IPS DF 6.9 (cell line): ENCODE measurements around the gene MOB3C.

Experiments used
- DNase-seq: peaks from one replicate; pipeline ENCODE4 v3.0.0-alpha.2; 2013; ENCODE audit warnings: low read depth, low spot score
- H3K27ac ChIP-seq: one replicate; pipeline ENCODE4 v1.5.1; 2013; ENCODE audit warnings: low read length, control low read depth
- H3K27me3 ChIP-seq: 2 replicates; pipeline ENCODE4 v1.6.1; 2013; ENCODE audit warnings: mild to moderate bottlenecking, low read length; ENCODE audit not compliant: control insufficient read depth, insufficient read depth
- H3K36me3 ChIP-seq: 2 replicates; pipeline ENCODE4 v1.6.1; 2013; ENCODE audit warnings: low read length; ENCODE audit not compliant: control insufficient read depth, insufficient read depth
- H3K4me1 ChIP-seq: 2 replicates; pipeline ENCODE4 v1.6.1; 2013; ENCODE audit warnings: low read length; ENCODE audit not compliant: control insufficient read depth, insufficient read depth
- H3K4me3 ChIP-seq: 2 replicates; pipeline ENCODE4 v1.5.1; 2013; ENCODE audit warnings: mild to moderate bottlenecking, low read length
- H3K9me3 ChIP-seq: 2 replicates; pipeline ENCODE4 v1.6.1; 2013; ENCODE audit warnings: low read length, inconsistent platforms; ENCODE audit not compliant: control insufficient read depth, insufficient read depth
- WGBS: extraction: QIAGEN DNeasy Blood & Tissue Kit; methylation state at CpG from one replicate; pipeline ENCODE4 v1.1.7; 2013; ENCODE audit warnings: mixed read lengths, missing lambda C conversion rate; ENCODE audit not compliant: insufficient read length, insufficient coverage; 5-methylcytosine and 5-hydroxymethylcytosine counted together

Gene MOB3C

GRCh38 chr1:46577671-46578070, 38.9 kb downstream of the MOB3C start:
- no peak overlapping the region for H3K27ac ChIP-seq
- H3K4me3 ChIP-seq: no peak overlapping the region
- DNase-seq: no peak
- H3K9me3 ChIP-seq: no peaks in the 10 kb centered on the region
- no peaks in the 10 kb centered on the region for H3K36me3 ChIP-seq
- peaks cover 2% of the 10 kb centered on the region for H3K4me1 ChIP-seq
- no peaks in the 10 kb centered on the region for H3K27me3 ChIP-seq
- WGBS: no CpG with 5 or more reads among the region's 4 CpGs

- H3K4me3 ChIP-seq: no peak overlapping the region
- no peaks in the 10 kb centered on the region for H3K27me3 ChIP-seq
- H3K36me3 ChIP-seq: no peaks in the 10 kb centered on the region
- DNase-seq: no peak
- no peak overlapping the region for H3K27ac ChIP-seq
- peaks cover 2% of the 10 kb centered on the region for H3K4me1 ChIP-seq
- H3K9me3 ChIP-seq: no peaks in the 10 kb centered on the region
- WGBS: no CpG with 5 or more reads among the region's 6 CpGs
Measured at GRCh38 chr1:46576596-46576995, 40.0 kb downstream of the MOB3C start.

- WGBS: no CpG with 5 or more reads among the region's 3 CpGs
- H3K4me1 ChIP-seq: peaks cover 2% of the 10 kb centered on the region
- H3K36me3 ChIP-seq: no peaks in the 10 kb centered on the region
- H3K27ac ChIP-seq: no peak overlapping the region
- H3K27me3 ChIP-seq: no peaks in the 10 kb centered on the region
- no peak for DNase-seq
- H3K4me3 ChIP-seq: no peak overlapping the region
- H3K9me3 ChIP-seq: no peaks in the 10 kb centered on the region
Measured at GRCh38 chr1:46575778-46576177, 40.8 kb downstream of the MOB3C start.

- no CpG with 5 or more reads among the region's 12 CpGs for WGBS
- H3K4me1 ChIP-seq: peaks cover 2% of the 10 kb centered on the region
- no peak overlapping the region for H3K27ac ChIP-seq
- no peak overlapping the region for H3K4me3 ChIP-seq
- DNase-seq: no peak
- no peaks in the 10 kb centered on the region for H3K27me3 ChIP-seq
- H3K36me3 ChIP-seq: no peaks in the 10 kb centered on the region
- no peaks in the 10 kb centered on the region for H3K9me3 ChIP-seq
Measured at GRCh38 chr1:46575300-46575699, 41.3 kb downstream of the MOB3C start.

- Histone ChIP-seq H3K4me1 (peaks cover 4% of the 10 kb centered on the region), H3K36me3 (no peaks in the 10 kb centered on the region), H3K27me3 (no peaks in the 10 kb centered on the region), H3K9me3 (no peaks in the 10 kb centered on the region), H3K4me3 (no peak overlapping the region), H3K27ac (no peak overlapping the region)
- DNase-seq: no peak
- no CpG with 5 or more reads among the region's 6 CpGs for WGBS
Measured at GRCh38 chr1:46571691-46572225, 44.9 kb downstream of the MOB3C start.

GRCh38 chr1:46569884-46570725, 46.5 kb downstream of the MOB3C start:
- DNase-seq: no peak
- H3K4me1 ChIP-seq: 0 out of 2 replicates have a peak, but pooled peaks cover 2% of the 10 kb centered on the region
- H3K36me3 ChIP-seq: no peaks in the 10 kb centered on the region
- H3K27me3 ChIP-seq: no peaks in the 10 kb centered on the region
- H3K27ac ChIP-seq: no peak overlapping the region
- no CpG with 5 or more reads among the region's 14 CpGs for WGBS
- no peaks in the 10 kb centered on the region for H3K9me3 ChIP-seq
- no peak overlapping the region for H3K4me3 ChIP-seq

GRCh38 chr1:46569116-46569515, 47.5 kb downstream of the MOB3C start:
- Histone ChIP-seq H3K27me3 (no peaks in the 10 kb centered on the region), H3K4me1 (0 out of 2 replicates have a peak, but pooled peaks cover 2% of the 10 kb centered on the region), H3K27ac (no peak overlapping the region), H3K36me3 (no peaks in the 10 kb centered on the region), H3K4me3 (no peak overlapping the region), H3K9me3 (no peaks in the 10 kb centered on the region)
- no peak for DNase-seq
- WGBS: no CpG with 5 or more reads among the region's 4 CpGs

GRCh38 chr1:46568461-46568891, 48.1 kb downstream of the MOB3C start:
- Histone ChIP-seq H3K9me3 (no peaks in the 10 kb centered on the region), H3K4me1 (0 out of 2 replicates have a peak, but pooled peaks cover 2% of the 10 kb centered on the region), H3K27ac (no peak overlapping the region), H3K36me3 (no peaks in the 10 kb centered on the region), H3K4me3 (no peak overlapping the region), H3K27me3 (no peaks in the 10 kb centered on the region)
- DNase-seq: no peak
- no CpG with 5 or more reads among the region's 6 CpGs for WGBS

- WGBS: no CpG with 5 or more reads among the region's 4 CpGs
- Histone ChIP-seq H3K27ac (no peak overlapping the region), H3K36me3 (no peaks in the 10 kb centered on the region; the same call in 1 of the 2 replicates), H3K9me3 (no peaks in the 10 kb centered on the region), H3K4me1 (no peaks in the 10 kb centered on the region), H3K4me3 (no peak overlapping the region), H3K27me3 (no peaks in the 10 kb centered on the region)
- no peak for DNase-seq
Measured at GRCh38 chr1:46563341-46563740, 53.3 kb downstream of the MOB3C start.

- DNase-seq: no peak
- Histone ChIP-seq H3K27me3 (no peaks in the 10 kb centered on the region), H3K4me1 (no peaks in the 10 kb centered on the region), H3K36me3 (no peaks in the 10 kb centered on the region; the same call in 1 of the 2 replicates), H3K4me3 (no peak overlapping the region), H3K27ac (no peak overlapping the region), H3K9me3 (no peaks in the 10 kb centered on the region)
- no CpG with 5 or more reads among the region's 15 CpGs for WGBS
Measured at GRCh38 chr1:46562498-46562897, 54.1 kb downstream of the MOB3C start.
